GM20000 (cell line): ENCODE results near the gene CLDN1.
"Not testable (repeated sequence)": the region's sequence is repeated elsewhere in the genome, so short reads cannot be mapped to it uniquely, and the experiment has no call there.

ENCODE experiments used
- DNase-seq: peaks from one replicate; pipeline ENCODE4 v3.0.0; 2012; ENCODE audit warnings: low spot score
- CTCF ChIP-seq: IDR thresholded peaks from 2 replicates; pipeline ENCODE4 v1.5.1; 2012; ENCODE audit warnings: mild to moderate bottlenecking, control low read depth; ENCODE audit errors: extremely low read depth, missing control alignments

The CLDN1 gene

DNA sequence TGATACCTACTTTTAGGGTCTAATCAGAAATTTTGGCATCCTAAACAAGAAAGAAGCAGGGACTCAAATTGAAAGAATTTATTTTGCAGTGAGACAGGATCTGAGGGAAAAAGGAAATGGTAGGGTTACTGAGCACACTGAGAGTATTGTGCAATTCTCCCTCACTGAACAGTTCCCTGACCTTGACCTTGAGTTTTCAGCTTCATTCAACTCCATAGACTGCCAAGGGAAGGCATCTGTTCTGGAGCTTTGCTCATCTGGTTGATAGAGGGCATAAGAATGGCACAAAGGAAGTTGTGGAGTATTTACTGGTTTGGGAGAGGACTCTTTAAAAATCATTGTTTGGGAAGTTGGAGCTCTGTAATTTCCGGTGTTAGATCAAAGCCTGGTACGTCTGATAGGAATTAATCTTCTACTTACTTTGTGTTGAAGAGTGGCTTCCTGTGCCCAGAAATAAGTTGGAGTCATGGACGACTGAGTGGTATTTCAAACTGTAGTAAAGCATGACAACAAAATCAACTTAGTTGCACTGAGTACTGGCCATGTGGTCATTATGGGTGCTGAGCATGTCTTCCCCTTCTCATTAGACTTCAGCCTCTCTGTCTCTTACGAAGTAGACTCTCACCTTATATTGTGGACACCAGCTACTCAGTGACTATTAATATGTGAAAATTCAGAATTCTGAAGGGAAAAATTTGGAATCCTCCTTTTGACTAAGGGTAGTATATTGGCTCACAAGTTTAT, 40.8 kb downstream of the CLDN1 start:
- no peak for TF ChIP-seq CTCF

GRCh38 chr3:190279690-190280089, 42.6 kb downstream of the CLDN1 start:
- no peak for TF ChIP-seq CTCF
- DNase-seq: no peak

More for the DNA sequence above, 40.8 kb downstream of the CLDN1 start:
- DNase-seq: no peak

DNA sequence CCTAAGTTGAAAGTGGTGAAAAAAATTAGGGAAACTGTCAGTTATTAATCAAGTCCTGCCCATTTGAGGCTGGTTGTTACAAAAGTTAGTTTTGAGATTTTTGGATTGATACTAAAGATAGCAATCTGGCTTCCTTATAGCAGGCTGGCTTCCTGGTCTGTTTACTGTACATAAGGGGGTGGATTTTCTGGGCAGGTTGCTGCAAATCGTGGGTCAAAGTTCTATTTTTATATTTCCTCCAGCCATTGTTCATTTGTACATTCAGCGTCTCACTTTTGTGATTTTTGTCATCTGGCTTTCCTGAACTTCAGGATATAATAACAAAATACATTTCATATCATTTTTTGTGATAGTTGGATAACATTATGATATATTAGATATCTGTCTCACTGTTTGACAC, 49.5 kb downstream of the CLDN1 start:
- DNase-seq: no peak
- no peak for TF ChIP-seq CTCF

DNA sequence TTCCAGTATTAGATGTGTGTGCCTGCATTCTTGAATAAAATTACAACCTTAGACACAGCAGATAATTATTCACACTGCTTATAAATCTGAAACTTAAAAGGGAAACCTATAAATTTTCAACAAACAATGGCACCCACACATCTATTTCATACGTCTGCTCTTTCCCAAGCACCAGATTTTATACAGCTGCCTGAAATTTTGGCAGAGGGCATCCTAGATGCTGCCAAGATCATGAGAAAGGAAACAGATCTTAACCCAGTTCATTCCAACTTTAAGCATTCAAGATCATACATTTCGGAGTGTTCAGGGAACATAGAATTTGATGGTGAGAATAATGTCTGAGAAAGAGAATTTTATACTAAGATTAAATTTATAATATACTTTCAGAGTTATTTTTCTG, 53.1 kb downstream of the CLDN1 start:
- no peak for TF ChIP-seq CTCF
- no peak for DNase-seq

DNA sequence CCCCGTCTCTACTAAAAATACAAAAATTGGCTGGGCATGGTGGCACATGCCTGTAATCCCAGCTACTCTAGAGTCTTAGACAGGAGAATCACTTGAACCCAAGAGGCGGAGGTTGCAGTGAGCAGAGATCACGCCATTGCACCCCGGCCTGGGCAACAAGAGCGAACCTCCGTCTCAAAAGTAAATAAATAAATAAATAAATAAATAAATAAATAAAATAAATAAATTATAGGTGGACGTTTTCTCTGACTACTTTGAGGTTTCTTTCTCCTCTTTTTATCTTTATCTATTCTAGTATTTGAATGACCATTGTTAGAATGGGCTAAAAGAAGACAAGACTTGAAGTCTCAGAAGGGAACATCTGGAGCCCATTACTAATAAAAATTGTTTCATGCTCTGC, 54.8 kb downstream of the CLDN1 start:
- DNase-seq: not testable (repeated sequence)

- TF ChIP-seq CTCF: no peak
- DNase-seq: no peak
Measured at GRCh38 chr3:190266913-190267290, 55.3 kb downstream of the CLDN1 start.

GRCh38 chr3:190266265-190266912, 55.9 kb downstream of the CLDN1 start:
- DNase-seq: no peak
- TF ChIP-seq CTCF: no peak

DNA sequence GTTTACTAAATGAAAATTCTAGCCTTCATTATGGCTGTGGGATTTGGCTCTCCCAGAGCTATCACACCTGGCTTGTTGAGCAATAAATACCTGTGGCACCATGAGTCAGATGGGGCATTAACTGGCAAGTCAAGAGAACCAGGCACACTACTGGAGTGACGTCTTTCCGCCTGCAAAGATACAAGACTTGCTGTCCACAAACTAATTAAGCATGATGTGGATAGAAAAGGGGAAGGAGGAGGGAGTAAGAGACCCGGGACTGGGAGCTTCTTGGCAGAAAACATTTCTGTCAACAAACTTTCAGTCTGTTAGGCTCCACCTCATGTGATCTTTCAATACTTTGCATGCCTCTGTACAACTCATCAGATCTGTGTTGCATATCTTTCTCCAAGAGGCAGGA, 56.5 kb downstream of the CLDN1 start:
- no peak for DNase-seq
- no peak for TF ChIP-seq CTCF
